HG02763 (cell line): ENCODE data around the gene SV2B.

Source experiments
- ATAC-seq: cut with Tn5 transposase; IDR thresholded peaks from one replicate; pipeline ENCODE4 v1.9.1; 2021; ENCODE audit warnings: mild to moderate bottlenecking, moderate library complexity; ENCODE audit not compliant: unreplicated experiment

The SV2B gene

GRCh38 chr15:91135201-91136130, 35.4 kb downstream of the SV2B start:
- peak; percentile 65 for ATAC-seq

GRCh38 chr15:91136386-91136923, 36.4 kb downstream of the SV2B start:
- no peak for ATAC-seq

GRCh38 chr15:91140601-91141000, 40.5 kb downstream of the SV2B start:
- ATAC-seq: no peak

GRCh38 chr15:91141097-91141496, 41.0 kb downstream of the SV2B start:
- ATAC-seq: no peak

- no peak for ATAC-seq
Observed at GRCh38 chr15:91142106-91142744, 42.2 kb downstream of the SV2B start.

- no peak for ATAC-seq
Observed at GRCh38 chr15:91142946-91143345, 42.9 kb downstream of the SV2B start.

GRCh38 chr15:91146728-91147127, 46.7 kb downstream of the SV2B start:
- no peak for ATAC-seq

GRCh38 chr15:91148243-91148642, 48.2 kb downstream of the SV2B start:
- no peak for ATAC-seq

GRCh38 chr15:91150502-91151160, 50.6 kb downstream of the SV2B start:
- ATAC-seq: no peak

- ATAC-seq: no peak
Observed at GRCh38 chr15:91151781-91152563, 51.9 kb downstream of the SV2B start.

GRCh38 chr15:91152896-91153581, 53.0 kb downstream of the SV2B start:
- ATAC-seq: no peak

- ATAC-seq: no peak
Observed at GRCh38 chr15:91153954-91154353, 53.9 kb downstream of the SV2B start.

GRCh38 chr15:91156175-91156726, 56.2 kb downstream of the SV2B start:
- ATAC-seq: no peak

GRCh38 chr15:91158415-91159394, 58.6 kb downstream of the SV2B start:
- no peak for ATAC-seq

- ATAC-seq: no peak
Observed at GRCh38 chr15:91165850-91166249, 65.8 kb downstream of the SV2B start.

- ATAC-seq: no peak
Observed at GRCh38 chr15:91168457-91168856, 68.4 kb downstream of the SV2B start.

- ATAC-seq: no peak
Observed at GRCh38 chr15:91171334-91171733, 71.3 kb downstream of the SV2B start.

GRCh38 chr15:91182101-91182500, 82.0 kb downstream of the SV2B start:
- no peak for ATAC-seq

GRCh38 chr15:91183596-91183995, 83.5 kb downstream of the SV2B start:
- no peak for ATAC-seq
